ENCODE results near the gene SMAD3.

GRCh38 chr15:67067930-67068551 is 2.6 kb downstream of the SMAD3 start:
- TF ChIP-seq CTCF (IDR thresholded peaks at IDR 0.05) (no peak), POLR2A (IDR thresholded peaks at IDR 0.05) (no peak)
